GM23338 (cell line): ENCODE results near the gene RYR2.

ENCODE experiments used
- CREB1 ChIP-seq: fragments of 250-450 bp; sonication (Bioruptor Pico); IDR thresholded peaks from 2 replicates; pipeline ENCODE4 v1.5.0; 2020; ENCODE audit warnings: low read depth, mild to moderate bottlenecking, moderate library complexity
- CTCF ChIP-seq, 2 experiments: fragments of 200-600 bp in 1 of 2; sonication (generic) in 1 of 2; conservative IDR thresholded peaks; 2 replicates each; pipeline versions ENCODE4 v1.5.1 to v1.6.1; 2016 to 2017; ENCODE audit warnings: antibody characterized with exemption in 2 of 2, low read depth in 2 of 2, mild to moderate bottlenecking in 2 of 2, moderate library complexity in 1 of 2
- EZH2 ChIP-seq: fragments of 200-600 bp; sonication (generic); IDR thresholded peaks from one replicate; pipeline ENCODE4 v1.8.0; 2017; ENCODE audit warnings: antibody characterized with exemption, mild to moderate bottlenecking, low read depth; ENCODE audit not compliant: unreplicated experiment
- EZH2phosphoT487 ChIP-seq: fragments of 200-600 bp; sonication (generic); IDR thresholded peaks from one replicate; pipeline ENCODE4 v1.8.1; 2018; ENCODE audit warnings: antibody characterized with exemption; ENCODE audit not compliant: unreplicated experiment
- JUNB ChIP-seq: IDR thresholded peaks from one replicate; pipeline ENCODE4 v1.6.1; 2016; ENCODE audit warnings: antibody characterized with exemption; ENCODE audit not compliant: unreplicated experiment
- POLR2AphosphoS5 ChIP-seq: IDR thresholded peaks from 2 replicates; pipeline ENCODE4 v1.6.1; 2016; ENCODE audit warnings: antibody characterized with exemption, low read depth
- REST ChIP-seq: IDR thresholded peaks from one replicate; pipeline ENCODE4 v1.6.1; 2018; ENCODE audit warnings: antibody characterized with exemption; ENCODE audit not compliant: unreplicated experiment

GRCh38 chr1:237358555-237358954, 316.6 kb downstream of the RYR2 start:
- TF ChIP-seq EZH2, result no peak
- no peak for TF ChIP-seq CTCF (conservative IDR thresholded peaks at IDR 0.05; ENCODE audit: low read depth in 2 of 2)
- no peak for TF ChIP-seq JUNB
- no peak for TF ChIP-seq POLR2AphosphoS5
- no peak for TF ChIP-seq REST
- TF ChIP-seq CREB1, result no peak
- TF ChIP-seq EZH2phosphoT487, result no peak
